T-helper 22 cell (primary cell): ENCODE data around the gene PRUNE2.
"Not testable (repeated sequence)": the region's sequence is repeated elsewhere in the genome, so short reads cannot be mapped to it uniquely, and the experiment has no call there.

Experiments
- DNase-seq: peaks from one replicate; pipeline ENCODE4 v3.0.0-alpha.2; 2020; ENCODE audit warnings: low read depth

Gene PRUNE2

DNA sequence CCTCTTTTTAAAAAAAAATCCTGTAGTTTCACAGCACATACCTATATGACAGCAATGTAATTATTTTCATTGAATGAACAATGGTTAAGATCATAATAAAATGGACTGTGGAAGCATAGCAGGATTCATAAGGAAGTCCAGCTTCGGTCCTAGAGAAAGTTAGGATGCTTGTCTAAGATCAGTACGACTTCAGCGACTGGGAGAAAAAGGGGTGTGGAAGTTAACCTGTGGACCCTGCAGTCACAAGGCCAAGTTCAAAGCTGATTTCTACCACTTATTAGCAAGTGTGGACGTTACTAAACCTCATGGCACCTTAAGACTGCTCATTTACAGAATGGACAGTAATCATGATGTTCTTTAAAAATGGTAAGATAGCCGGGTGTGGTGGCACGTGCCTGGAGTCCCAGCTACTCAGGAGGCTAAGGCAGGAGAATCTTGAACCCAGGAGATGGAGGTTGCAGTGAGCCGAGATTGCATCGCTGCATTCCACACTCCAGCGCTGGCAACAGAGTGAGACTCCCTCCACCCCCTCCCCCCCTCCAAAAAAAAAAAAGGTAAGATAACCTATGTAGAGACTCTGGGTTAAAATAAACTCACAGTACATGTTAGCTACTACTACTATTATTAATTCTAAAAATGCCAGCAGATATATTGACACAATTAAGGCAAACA is 213.3 kb downstream of the PRUNE2 start:
- no peak for DNase-seq

DNA sequence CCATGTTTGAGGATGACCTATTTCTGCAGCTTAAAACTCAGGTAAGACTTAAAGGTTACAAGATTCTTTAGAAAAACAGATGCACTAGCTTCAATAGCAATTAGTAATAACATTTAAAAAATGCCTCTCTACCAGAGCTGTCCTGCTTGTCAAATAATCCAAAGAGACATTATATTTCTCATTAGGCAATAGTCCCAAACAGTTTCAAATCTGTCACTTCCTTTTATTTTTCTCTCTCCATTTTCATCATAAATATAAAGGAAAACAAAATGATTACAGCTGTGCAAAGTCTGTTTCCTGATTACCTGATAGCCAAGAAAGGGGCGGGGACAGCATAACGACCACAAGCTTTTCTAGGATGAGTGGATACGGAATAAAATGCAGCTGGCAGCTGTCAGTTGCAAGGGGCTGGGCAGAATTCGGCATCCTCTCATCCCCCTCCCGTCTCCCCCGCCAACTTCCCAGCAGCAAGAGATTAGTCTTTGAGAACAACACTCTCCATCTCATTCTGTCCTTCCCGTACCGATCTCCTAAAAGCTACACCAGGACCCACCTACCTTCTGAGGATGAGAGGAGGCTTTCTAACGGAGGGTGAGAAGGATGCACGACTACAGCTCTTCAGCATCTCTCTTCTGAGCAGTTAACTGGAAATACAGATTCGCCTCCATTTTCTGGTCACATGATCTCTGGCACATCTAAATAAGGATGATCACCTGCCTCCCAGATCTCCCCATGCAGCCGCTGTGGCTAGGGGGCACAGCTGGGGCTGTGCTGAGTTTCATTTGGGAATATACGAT is 214.2 kb downstream of the PRUNE2 start:
- no peak for DNase-seq

DNA sequence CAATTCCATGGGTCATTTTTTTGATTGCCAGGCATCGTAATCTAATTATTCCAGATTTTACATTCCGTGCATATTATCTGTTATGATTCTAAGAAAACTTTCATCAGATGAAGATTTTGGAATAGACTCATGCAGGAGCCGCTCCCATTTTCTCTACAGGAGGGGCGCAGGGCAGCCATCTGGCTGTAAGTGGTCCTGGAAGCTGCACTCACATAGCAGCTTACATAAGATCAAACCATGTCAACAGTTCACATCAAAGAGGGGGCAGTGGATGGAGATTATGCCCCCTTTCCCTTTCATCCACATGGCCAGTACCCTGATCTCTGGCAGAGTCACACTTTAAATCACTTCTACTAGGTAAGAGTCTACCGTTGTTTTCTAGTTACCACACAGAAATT is 214.9 kb downstream of the PRUNE2 start:
- no peak for DNase-seq

DNA sequence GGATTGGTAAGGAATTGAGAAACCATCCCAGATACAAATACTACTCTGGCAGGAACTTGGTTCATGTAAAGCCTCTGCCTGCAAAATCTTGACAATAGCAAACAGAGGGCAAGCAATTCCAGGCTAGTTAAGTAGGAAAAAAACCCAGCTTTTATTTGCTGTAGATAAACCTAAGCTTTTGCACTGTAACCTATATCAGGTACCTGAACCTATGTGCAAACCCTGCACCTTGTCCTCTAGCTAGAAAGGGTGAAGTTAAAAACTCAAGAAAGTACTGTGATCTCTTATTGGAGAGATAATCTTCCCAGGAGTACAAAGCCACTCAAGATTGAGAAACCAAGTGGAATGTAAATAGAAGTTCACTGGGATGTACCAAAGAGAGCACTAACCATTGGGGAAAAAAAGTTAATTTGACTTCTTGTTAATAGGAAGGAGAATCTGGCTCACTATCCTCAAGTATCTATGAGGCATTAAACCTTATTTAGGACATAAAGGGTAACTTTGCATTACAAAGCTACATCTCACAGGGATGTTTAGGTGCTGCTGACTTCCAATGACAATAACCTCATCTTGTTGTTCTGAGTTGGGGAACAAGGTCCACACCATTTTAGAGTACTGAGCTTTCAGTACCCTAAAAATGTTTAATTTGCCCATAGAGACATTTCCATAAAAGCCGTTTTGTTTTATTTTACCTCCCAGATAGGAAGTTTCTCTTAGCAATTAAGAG is 215.5 kb downstream of the PRUNE2 start:
- DNase-seq = no peak

DNA sequence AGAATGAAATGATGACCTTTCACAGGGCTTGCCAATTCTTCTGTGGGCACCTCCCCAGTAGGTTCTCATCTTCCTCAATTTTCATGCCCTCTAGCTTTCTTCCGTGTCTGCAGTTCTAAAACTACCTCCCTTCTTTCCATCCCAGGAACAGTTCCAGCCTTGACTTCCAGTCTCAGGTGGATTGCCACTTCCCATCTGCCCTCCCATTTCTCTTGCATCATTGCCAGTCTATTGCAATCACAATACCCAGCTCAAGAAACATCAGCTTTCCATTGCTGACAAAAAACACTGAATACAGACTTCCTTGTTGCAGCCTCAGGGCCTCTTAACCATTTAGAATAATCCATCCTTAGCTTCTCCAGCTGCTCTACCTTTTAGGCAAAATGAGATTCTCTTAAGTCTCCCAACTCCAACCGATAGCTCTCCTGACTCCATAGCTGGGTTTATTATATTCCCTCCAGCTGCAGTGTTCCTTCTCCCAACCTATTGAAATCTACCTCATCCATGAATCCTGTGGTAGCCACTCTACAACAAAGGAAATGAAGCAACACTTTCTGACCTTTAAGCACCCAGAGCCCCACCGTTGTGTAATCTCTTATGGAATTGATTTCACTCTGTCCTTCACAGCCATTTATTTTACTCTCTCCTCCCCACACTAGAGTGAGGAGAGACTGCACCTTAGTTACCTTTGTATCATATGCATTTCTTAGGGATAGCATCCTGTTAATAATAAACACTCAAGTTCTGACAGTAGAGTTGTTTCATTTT is 217.3 kb downstream of the PRUNE2 start:
- no peak for DNase-seq

DNA sequence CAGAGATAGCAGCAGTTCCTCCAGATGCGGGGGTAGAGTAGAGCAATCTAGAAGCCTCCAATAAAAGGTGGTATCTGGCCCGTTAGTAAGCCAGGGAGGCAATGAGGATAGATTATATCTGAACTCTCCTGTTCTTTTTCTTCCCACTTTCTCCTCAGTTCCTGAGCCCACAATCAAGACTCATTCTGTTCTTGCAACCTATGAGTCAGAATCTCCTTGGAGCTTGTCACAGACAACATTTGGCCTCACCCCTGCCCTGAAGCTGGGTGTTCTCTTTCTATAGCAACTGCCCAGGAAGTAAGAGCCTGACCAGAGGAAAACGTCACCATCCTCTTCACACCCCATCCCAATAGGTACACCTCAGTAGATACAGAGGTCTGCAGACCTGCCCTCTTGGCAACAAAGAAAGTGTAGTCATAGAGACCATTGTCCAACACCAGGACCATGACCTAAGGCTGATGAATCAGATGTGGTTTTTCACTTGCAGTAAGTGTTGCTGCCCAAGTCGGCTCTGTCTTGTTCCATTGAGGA is 218.0 kb downstream of the PRUNE2 start:
- DNase-seq = no peak

DNA sequence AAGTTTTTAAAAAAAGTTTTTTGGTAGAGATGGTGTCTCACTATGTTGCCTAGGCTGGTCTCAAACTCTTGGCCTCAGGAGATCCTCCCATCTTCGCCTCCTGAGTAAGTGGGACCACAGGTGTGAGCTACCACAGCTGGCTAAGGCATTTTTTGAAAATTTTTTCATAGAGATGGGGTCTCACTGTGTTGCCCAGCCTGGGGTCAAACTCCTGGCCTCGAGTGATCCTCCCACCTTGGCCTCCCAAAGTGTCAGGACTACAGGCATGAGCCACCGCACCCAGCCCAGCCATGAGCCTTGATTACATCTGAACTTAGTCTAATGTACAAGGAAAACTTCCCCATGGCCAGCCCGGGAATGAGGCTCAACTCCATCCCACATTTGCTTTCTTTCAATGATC is 219.2 kb downstream of the PRUNE2 start:
- DNase-seq = no peak

DNA sequence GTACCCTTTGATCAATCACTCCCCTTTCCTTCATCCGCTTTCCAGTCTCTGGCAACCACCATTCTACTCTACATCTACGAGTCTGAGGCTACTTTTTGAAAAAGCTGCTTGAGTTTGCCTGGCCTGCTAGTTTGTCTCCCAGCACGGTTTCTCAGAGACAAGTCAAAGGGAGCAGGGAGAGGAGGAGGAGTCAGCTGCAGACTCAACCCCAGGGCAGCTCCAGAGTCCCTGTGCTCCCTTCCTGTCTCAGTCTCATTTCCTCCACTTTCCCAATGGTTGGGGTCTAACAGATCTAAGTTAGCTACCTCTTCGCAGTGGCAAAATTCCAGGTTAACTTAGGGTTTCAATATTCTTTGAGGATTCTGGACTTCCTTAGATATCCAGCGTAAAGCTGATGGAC is 221.7 kb downstream of the PRUNE2 start:
- no peak for DNase-seq

DNA sequence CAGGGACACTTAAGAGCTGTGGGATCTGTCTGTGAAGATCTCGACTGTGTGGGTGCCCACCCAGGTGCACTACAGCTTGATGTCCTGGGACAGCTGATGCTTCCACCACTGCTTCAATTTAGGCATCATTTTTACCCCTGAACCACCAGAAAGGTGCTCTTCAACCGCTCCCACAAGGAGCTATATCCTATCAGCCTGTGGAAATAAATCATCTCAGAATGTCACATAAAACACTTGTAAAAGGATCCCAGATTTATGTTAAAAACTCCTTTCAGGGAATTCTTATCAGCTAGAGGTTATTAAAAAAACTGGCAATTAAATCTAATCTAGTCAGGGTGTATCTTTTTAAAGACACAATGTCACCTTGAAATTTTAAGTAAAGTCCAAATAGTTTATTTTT is 224.4 kb downstream of the PRUNE2 start:
- no peak for DNase-seq

DNA sequence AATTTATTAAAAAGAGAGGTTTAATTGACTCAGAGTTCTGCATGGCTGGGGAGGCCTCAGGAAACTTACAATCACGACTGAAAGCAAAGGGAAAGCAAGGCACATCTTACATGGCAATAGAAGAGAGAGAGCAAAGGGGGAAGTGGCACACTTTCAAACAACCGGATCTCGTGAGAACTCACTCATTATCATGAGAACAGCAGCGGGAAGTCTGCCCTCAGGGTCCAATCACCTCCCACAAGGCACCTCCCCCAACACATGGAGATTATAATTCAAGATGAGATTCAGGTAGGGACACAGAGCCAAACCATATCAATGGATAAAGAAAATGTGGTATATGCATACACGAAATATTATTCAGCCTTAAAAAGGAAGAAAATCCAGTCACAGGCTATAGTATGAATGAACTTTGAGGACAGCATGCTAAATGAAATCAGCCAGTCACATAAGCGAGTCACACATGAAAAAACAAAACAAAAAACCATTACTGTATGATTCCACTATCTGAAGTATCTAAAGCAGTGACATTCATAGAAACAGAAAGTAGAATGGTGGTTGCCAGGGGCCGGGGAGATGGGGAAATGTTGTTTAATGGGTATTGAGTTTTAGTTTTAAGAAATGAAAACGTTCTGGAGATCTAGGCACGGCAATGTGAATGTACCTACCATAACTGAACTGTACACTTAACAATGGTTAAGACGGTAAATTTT is 225.0 kb downstream of the PRUNE2 start:
- DNase-seq = no peak

DNA sequence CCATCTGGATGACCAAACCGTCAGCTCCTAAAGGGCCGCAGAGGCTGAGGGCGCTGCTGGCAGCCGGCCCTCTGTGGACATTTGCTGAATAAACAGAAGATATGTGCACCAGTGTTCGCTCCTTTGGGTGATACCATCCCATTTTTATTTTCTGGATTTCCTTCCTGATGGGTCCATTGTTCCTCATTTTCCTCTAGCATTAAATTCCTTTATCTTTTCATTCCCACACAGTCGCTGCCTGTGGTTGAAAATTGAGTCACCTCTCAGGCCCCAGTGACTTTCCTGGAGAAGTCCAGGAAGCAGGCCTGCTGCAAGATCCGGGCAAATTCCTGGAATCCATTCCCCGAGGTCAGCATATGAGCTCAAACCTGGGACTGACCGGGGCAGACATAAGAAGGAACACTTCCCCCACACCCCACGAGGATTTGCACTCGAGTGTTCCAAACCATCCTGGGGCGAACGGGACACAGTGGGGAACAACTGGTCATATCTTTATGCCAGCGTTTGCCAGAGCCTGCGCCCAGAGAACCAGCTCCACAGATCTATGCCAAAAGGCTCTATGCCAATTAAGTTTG is 228.3 kb downstream of the PRUNE2 start:
- no peak for DNase-seq

DNA sequence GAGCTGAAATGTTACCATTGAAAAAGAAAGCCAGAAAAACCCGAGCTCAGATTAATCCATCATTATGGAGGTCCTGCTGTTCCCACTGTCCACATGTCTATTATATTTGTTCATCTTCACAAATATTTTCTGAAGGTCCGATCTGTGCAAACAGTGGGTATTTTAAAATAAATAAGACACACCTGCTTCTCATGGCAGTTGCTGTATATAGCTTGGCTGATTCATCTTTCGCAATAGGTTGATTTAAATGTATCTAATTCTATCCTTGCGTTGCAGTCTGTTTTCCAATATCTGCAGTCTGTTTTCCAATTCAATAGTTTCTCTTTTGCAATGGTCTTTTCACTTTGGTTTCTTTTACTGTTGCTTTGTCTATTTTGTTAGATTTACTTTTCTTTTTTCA is 229.1 kb downstream of the PRUNE2 start:
- no peak for DNase-seq

DNA sequence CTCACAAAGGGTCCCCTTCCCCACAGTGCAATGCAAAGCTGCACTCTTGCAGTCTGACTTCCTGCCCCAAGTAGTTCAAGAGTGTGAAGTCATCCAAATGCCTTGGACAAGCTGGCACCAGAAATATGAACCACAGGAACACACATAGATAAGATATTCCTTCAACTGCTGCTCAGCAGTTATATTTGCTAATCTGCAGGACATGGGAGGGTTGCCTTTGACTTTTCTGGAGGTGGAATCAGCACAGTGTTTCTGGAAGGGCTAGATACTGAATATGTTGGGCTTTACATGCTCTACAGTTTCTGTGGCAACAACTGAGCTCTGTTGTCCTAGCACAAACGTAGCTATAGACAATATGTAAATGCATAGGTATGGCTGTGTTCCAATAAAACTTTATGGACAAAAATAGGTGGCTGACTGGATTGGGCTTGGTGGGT is 238.4 kb downstream of the PRUNE2 start:
- no peak for DNase-seq

DNA sequence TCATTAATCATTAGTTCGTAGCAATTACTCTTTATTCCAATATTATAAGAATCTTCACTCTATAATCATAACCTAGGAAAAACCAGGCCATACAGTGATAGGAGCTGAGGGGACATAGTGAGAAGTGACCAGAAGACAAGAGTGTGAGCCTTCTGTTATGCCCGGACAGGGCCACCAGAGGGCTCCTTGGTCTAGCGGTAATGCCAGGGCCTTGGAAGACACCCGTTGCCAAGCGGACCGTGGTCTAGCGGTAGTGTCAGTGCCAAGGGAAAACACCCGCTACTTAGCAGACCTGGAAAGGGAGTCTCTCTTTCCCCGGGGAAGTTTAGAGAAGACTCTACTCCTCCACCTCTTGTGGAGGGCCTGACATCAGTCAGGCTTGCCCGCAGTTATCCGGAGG is 239.9 kb downstream of the PRUNE2 start:
- DNase-seq = not testable (repeated sequence)

DNA sequence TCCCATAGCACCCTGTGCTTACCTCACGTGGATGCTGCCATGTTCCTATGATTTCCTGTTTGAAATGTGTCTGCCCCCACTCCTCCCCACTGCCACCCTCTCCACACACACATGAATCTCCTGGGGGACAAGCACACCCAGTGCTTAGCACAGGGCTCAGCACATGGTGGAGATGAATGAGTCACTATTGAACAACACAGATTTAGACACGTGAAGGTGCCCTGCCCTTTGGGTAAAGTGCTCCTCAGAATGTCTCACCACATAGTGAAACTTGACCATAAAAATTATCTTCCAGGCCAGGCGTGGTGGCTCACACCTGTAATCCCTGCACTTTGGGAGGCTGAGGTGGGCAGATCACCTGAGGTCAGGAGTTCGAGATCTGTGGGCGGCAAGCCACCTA is 240.5 kb downstream of the PRUNE2 start:
- DNase-seq = no peak

DNA sequence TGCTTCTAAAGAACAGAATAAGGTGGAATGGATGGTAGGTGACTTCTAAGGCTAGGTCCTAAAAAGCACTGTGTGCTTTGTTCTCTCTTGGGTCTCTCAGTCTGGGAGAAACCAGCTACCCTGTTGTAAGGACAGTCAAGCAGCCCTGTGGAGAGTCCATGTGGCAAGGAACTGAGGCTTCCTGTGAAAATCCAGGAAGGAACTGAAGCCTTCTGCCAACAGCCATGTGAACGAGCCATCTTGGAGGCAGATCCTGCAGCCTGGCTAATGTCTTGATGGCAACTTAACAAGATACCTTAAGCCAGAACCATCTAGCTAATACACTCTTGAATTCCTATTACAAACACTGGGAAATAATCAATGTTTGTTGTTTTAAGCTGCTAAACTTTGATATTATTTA is 241.8 kb downstream of the PRUNE2 start:
- DNase-seq = no peak

DNA sequence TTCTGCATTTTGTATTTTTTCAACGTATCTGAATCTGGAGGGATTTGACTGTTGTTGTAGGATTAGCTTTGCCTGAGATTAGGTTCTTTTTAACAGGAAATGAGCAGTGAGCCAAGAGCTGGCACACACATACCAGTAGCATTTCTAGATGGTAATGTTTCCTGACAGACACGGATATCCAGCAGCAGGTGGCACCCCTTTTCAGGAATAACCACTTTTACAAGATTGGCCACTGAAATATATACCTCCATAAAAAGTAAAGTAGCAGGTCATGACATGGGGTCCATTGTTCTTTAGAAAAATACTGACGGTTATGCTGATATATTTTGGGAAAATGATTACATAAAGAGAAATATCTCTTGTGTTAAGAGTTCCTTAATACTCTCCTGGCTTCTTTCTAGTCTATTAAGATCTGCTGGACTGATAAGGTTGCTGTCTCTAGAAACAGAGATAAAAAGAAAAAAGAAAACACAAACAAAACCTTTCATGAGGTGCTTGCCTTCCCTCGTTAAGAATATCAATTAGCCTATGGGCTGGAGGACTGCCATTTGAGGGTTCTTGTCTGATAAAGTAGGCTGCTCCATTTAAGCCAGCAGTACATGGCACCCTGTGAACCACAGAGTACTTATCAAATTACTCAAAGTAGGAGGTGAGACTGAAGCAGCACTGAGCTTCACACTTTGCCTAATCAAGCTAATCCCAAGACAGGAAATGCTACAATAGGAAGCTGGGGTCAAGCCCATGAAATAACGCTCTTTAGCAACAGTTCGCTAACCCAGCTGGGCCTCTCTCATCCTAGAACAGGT is 243.2 kb downstream of the PRUNE2 start:
- DNase-seq = no peak

DNA sequence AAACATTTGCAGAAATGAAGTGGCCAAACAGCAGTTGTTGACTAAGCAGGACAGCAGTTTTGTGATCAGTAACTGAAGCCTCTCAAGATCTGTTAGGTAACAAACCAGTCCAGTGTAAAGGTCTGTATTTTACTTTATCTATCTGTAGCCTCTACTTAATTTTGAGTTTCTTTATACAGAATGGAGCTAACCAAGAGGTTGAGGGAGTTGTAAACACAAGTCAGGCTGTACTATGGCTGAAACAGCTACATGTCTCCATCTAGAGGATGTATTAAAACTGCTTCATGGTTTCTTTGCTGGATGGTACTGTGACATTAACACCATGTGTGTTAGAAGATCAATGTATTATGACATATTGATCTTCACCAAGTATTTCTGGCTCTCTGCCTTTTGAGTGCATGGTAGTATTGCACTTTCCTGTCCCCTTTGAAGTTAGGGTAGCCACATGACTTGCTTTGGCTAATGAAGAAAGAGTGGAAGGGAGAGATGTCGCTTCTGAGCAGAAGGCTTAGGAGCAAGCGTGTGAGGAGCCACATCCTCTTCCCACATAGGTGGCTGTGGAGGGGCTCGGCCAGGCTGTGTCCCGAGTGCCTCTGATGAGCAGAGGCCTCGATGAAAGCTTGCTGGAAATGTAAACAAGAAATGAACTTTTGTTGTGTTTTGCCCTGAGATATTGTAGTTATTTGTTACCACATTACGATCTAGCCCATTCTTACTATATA is 247.2 kb downstream of the PRUNE2 start:
- no peak for DNase-seq

DNA sequence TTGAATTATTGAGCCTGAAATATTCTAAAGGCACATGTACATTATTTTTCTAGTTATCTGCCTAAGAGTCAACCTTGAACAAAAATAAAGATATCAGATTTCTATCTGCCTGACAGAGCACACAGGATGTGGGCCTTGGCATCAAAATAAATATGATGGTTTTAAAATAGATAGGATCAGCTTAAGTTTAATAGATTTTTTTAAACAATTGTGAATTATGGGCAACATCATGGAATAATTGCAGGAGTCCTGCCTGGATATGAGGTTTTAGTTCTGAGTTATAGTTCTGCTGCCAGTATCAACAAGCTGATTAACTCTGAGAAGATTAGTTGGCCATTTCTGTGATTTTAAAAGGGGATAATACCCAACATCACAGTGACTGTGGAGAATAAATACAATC is 248.6 kb downstream of the PRUNE2 start:
- DNase-seq = no peak

DNA sequence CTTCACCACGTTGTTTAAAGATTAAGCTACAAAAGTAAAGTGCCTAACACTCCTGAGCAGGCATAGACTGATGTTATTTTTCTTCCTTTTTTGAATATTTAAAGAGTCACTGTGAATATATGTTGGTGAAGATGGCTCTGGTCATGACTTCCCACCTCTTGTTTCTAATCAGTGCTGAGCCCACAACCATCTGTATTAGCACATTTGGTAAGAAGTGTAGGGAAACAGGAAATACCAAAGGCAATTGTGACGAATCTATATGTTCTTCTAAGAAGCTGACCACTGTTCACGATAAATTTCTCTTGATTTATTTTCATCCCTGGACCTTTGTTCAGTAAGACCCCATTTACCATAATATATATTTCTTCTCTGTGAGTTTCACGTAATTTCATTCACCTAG is 249.9 kb downstream of the PRUNE2 start:
- DNase-seq = no peak
